MM.1S (cell line): ENCODE measurements around the gene C6orf62.

Experiments used
- DNase-seq: peaks from one replicate; pipeline ENCODE4 v3.0.0-alpha.2; 2015
- H2AFZ ChIP-seq: fragments of 300-600 bp; sonication (generic); 2 replicates; pipeline ENCODE4 v1.6.0; 2016; ENCODE audit warnings: antibody characterized with exemption, low read length
- H3F3A ChIP-seq: fragments of 300-600 bp; sonication (generic); 2 replicates; pipeline ENCODE4 v1.6.1; 2016; ENCODE audit warnings: mild to moderate bottlenecking, antibody characterized with exemption, low read length, moderate library complexity, mixed read lengths; ENCODE audit not compliant: insufficient read depth
- H3K27ac ChIP-seq: fragments of 300-600 bp; sonication (generic); 2 replicates; pipeline ENCODE4 v1.5.1; 2016; ENCODE audit warnings: mild to moderate bottlenecking, low read length
- H3K27me3 ChIP-seq: fragments of 300-600 bp; sonication (generic); replicated peaks from 2 replicates; pipeline ENCODE4 v1.6.0; 2016; ENCODE audit warnings: low read length; ENCODE audit not compliant: insufficient read depth
- H3K36me3 ChIP-seq: fragments of 300-600 bp; sonication (generic); replicated peaks from 2 replicates; pipeline ENCODE4 v1.6.1; 2016; ENCODE audit warnings: mild to moderate bottlenecking, low read length, mixed read lengths; ENCODE audit not compliant: insufficient read depth
- H3K4me1 ChIP-seq: fragments of 300-600 bp; sonication (generic); 2 replicates; pipeline ENCODE4 v1.6.1; 2016; ENCODE audit warnings: low read length, mixed read lengths
- H3K4me2 ChIP-seq: fragments of 300-600 bp; sonication (generic); 2 replicates; pipeline ENCODE4 v1.6.0; 2016; ENCODE audit warnings: low read depth, low read length
- H3K4me3 ChIP-seq: fragments of 300-600 bp; sonication (generic); 2 replicates; pipeline ENCODE4 v1.5.1; 2016; ENCODE audit warnings: low read length, mixed read lengths
- H3K79me2 ChIP-seq: fragments of 300-600 bp; sonication (generic); 2 replicates; pipeline ENCODE4 v1.6.1; 2016; ENCODE audit warnings: mixed run types, low read length, mixed read lengths
- H3K9ac ChIP-seq: fragments of 300-600 bp; sonication (generic); 2 replicates; pipeline ENCODE4 v1.6.1; 2016; ENCODE audit warnings: low read length, mixed read lengths
- H3K9me2 ChIP-seq: fragments of 300-600 bp; sonication (generic); replicated peaks from 2 replicates; pipeline ENCODE4 v1.6.1; 2016; ENCODE audit warnings: mild to moderate bottlenecking, low read length, mixed read lengths; ENCODE audit not compliant: insufficient read depth
- H3K9me3 ChIP-seq: fragments of 300-600 bp; sonication (generic); replicated peaks from 2 replicates; pipeline ENCODE4 v1.6.1; 2016; ENCODE audit warnings: mild to moderate bottlenecking, low read length, mixed read lengths; ENCODE audit not compliant: insufficient read depth
- H4K20me1 ChIP-seq: fragments of 300-600 bp; sonication (generic); 2 replicates; pipeline ENCODE4 v1.6.1; 2016; ENCODE audit warnings: mild to moderate bottlenecking, low read length, moderate library complexity, mixed read lengths; ENCODE audit not compliant: insufficient read depth
- CTCF ChIP-seq: fragments of 300-600 bp; sonication (generic); IDR thresholded peaks from 2 replicates; pipeline ENCODE4 v1.5.1; 2016; ENCODE audit warnings: antibody characterized with exemption, low read length, mixed read lengths
- EZH2 ChIP-seq: fragments of 300-600 bp; sonication (generic); optimal IDR thresholded peaks from 2 replicates; pipeline ENCODE3; 2017; ENCODE audit warnings: low read depth, mild to moderate bottlenecking, antibody characterized with exemption, low read length, mixed read lengths
- EZH2phosphoT487 ChIP-seq: fragments of 300-600 bp; sonication (generic); IDR thresholded peaks from 2 replicates; pipeline ENCODE4 v1.6.1; 2018; ENCODE audit warnings: antibody characterized with exemption, low read length

C6orf62 gene

GRCh38 chr6:24702720-24703282 is 16.2 kb downstream of the C6orf62 start:
- DNase-seq: no peak
- no peak overlapping the region for H2AFZ ChIP-seq
- TF ChIP-seq EZH2phosphoT487: no peak
- TF ChIP-seq EZH2: no peak
- TF ChIP-seq CTCF: no peak
- H3K36me3 ChIP-seq: peaks cover 17% of the 10 kb centered on the region
- no peak overlapping the region for H3K27ac ChIP-seq
- no peaks in the 10 kb centered on the region for H3K9me3 ChIP-seq
- H3F3A ChIP-seq: peaks cover 4% of the 10 kb centered on the region
- H4K20me1 ChIP-seq: no peaks in the 10 kb centered on the region; the same call in 1 of the 2 replicates
- H3K4me3 ChIP-seq: no peak overlapping the region
- H3K4me2 ChIP-seq: no peak overlapping the region
- H3K79me2 ChIP-seq: peaks cover 15% of the 10 kb centered on the region; the same call in 1 of the 2 replicates
- no peak overlapping the region for H3K9ac ChIP-seq
- H3K9me2 ChIP-seq: no peaks in the 10 kb centered on the region
- no peaks in the 10 kb centered on the region for H3K4me1 ChIP-seq
- no peaks in the 10 kb centered on the region for H3K27me3 ChIP-seq

- no peak for TF ChIP-seq EZH2phosphoT487
- TF ChIP-seq EZH2: no peak
- TF ChIP-seq CTCF: no peak
- Histone ChIP-seq H3K27ac (no peak overlapping the region), H3F3A (peaks cover 7% of the 10 kb centered on the region)
These were observed 19.2 kb downstream of the C6orf62 start for GRCh38 chr6:24699521-24700359.

DNA sequence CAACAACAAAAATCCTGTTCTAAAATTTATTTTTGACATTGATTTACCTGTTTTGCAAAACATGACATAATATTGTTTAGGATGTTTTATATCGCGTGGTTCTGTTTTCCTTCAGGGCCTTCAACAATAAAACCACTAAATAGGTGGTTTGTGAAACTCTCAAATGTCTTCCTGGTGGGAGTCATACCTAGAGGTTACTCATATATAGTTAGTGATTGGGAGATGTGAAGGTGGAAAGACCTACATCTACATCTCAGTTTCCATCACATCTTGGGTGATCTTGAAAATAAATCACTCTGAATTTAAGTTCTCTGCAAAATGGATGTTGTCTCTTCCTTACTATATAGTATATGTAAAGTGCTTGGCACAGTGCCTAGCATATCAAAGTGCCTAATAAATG is 22.9 kb downstream of the C6orf62 start:
- H3K4me3 ChIP-seq: no peak overlapping the region
- no peaks in the 10 kb centered on the region for H3K9me2 ChIP-seq
- TF ChIP-seq CTCF: no peak
- no peak for TF ChIP-seq EZH2
- TF ChIP-seq EZH2phosphoT487: no peak
- no peaks in the 10 kb centered on the region for H3K27me3 ChIP-seq
- H3K4me1 ChIP-seq: no peaks in the 10 kb centered on the region
- no peak overlapping the region for H3K4me2 ChIP-seq
- H3K27ac ChIP-seq: no peak overlapping the region
- no peak overlapping the region for H2AFZ ChIP-seq
- no peaks in the 10 kb centered on the region; the same call in 1 of the 2 replicates for H3K36me3 ChIP-seq
- H3K79me2 ChIP-seq: no peaks in the 10 kb centered on the region
- H3K9me3 ChIP-seq: no peaks in the 10 kb centered on the region
- DNase-seq: no peak
- no peak overlapping the region for H3K9ac ChIP-seq
- peaks cover 7% of the 10 kb centered on the region; the same call in 1 of the 2 replicates for H3F3A ChIP-seq
- H4K20me1 ChIP-seq: no peaks in the 10 kb centered on the region

More at GRCh38 chr6:24699521-24700359, 19.2 kb downstream of the C6orf62 start:
- Histone ChIP-seq H3K4me1 (no peaks in the 10 kb centered on the region), H3K36me3 (peaks cover 4% of the 10 kb centered on the region), H3K9ac (no peak overlapping the region), H3K4me3 (no peak overlapping the region), H3K4me2 (no peak overlapping the region), H4K20me1 (no peaks in the 10 kb centered on the region), H3K9me3 (no peaks in the 10 kb centered on the region), H3K79me2 (peaks cover 8% of the 10 kb centered on the region; the same call in 1 of the 2 replicates), H2AFZ (no peak overlapping the region), H3K9me2 (no peaks in the 10 kb centered on the region), H3K27me3 (no peaks in the 10 kb centered on the region)
- DNase-seq: no peak
